NCI-H1048 (cell line): ENCODE results near the gene RTL5.
A peak's percentile ranks its signal among the peaks of the same experiment; 100 is the strongest.
"Not testable (repeated sequence)": the region's sequence is repeated elsewhere in the genome, so short reads cannot be mapped to it uniquely, and the experiment has no call there.

Experiments
- DNase-seq: peaks from one replicate; lab custom pipeline; 2025; lab: John Stamatoyannopoulos, UW

RTL5 gene

GRCh38 chrX:72131317-72132294, at the start of gene RTL5:
Gene RTL5 (minus strand): TSS chrX:72131915.
- DNase-seq = peak; percentile 18

GRCh38 chrX:72180539-72180938, 48.8 kb upstream of the RTL5 start:
- no peak for DNase-seq

GRCh38 chrX:72176981-72177380, 45.3 kb upstream of the RTL5 start:
- DNase-seq = no peak

- not testable (repeated sequence) for DNase-seq
These were observed 44.6 kb upstream of the RTL5 start for GRCh38 chrX:72176289-72176688.

GRCh38 chrX:72169008-72169728, 37.5 kb upstream of the RTL5 start:
- DNase-seq = no peak

GRCh38 chrX:72165551-72165950, 33.8 kb upstream of the RTL5 start:
- no peak for DNase-seq

GRCh38 chrX:72159769-72160168, 28.1 kb upstream of the RTL5 start:
- DNase-seq = no peak

GRCh38 chrX:72158773-72159172, 27.1 kb upstream of the RTL5 start:
- no peak for DNase-seq

GRCh38 chrX:72146527-72146926, 14.8 kb upstream of the RTL5 start:
- no peak for DNase-seq

GRCh38 chrX:72145181-72145580, 13.5 kb upstream of the RTL5 start:
- no peak for DNase-seq

GRCh38 chrX:72143609-72143907, 11.8 kb upstream of the RTL5 start:
- no peak for DNase-seq

- no peak for DNase-seq
These were observed 11.3 kb upstream of the RTL5 start for GRCh38 chrX:72142794-72143608.

GRCh38 chrX:72142094-72142793, 10.5 kb upstream of the RTL5 start:
- DNase-seq = no peak

- DNase-seq = no peak
These were observed 9.8 kb upstream of the RTL5 start for GRCh38 chrX:72141372-72142004.

GRCh38 chrX:72139538-72139937, 7.8 kb upstream of the RTL5 start:
- no peak for DNase-seq

GRCh38 chrX:72137846-72138495, 6.3 kb upstream of the RTL5 start:
- no peak for DNase-seq

GRCh38 chrX:72133851-72134546, 2.3 kb upstream of the RTL5 start:
- DNase-seq = no peak

GRCh38 chrX:72132456-72132855, 741 bp upstream of the RTL5 start:
- no peak for DNase-seq

- DNase-seq = no peak
These were observed 909 bp downstream of the RTL5 start for GRCh38 chrX:72130762-72131250.

- DNase-seq = no peak
These were observed 1.5 kb downstream of the RTL5 start for GRCh38 chrX:72130156-72130761.
